Activated gamma-delta T cell treated with anti-CD3 and anti-CD28 coated beads, Interleukin-2, amount 50 U/mL, for 16 hours (primary cell): ENCODE data around the gene CABP4.
"Not testable (repeated sequence)": the region's sequence is repeated elsewhere in the genome, so short reads cannot be mapped to it uniquely, and the experiment has no call there.

Experiments
- DNase-seq: peaks from one replicate; pipeline ENCODE4 v3.0.0-alpha.2; 2020; ENCODE audit warnings: low read depth

CABP4 gene

DNA sequence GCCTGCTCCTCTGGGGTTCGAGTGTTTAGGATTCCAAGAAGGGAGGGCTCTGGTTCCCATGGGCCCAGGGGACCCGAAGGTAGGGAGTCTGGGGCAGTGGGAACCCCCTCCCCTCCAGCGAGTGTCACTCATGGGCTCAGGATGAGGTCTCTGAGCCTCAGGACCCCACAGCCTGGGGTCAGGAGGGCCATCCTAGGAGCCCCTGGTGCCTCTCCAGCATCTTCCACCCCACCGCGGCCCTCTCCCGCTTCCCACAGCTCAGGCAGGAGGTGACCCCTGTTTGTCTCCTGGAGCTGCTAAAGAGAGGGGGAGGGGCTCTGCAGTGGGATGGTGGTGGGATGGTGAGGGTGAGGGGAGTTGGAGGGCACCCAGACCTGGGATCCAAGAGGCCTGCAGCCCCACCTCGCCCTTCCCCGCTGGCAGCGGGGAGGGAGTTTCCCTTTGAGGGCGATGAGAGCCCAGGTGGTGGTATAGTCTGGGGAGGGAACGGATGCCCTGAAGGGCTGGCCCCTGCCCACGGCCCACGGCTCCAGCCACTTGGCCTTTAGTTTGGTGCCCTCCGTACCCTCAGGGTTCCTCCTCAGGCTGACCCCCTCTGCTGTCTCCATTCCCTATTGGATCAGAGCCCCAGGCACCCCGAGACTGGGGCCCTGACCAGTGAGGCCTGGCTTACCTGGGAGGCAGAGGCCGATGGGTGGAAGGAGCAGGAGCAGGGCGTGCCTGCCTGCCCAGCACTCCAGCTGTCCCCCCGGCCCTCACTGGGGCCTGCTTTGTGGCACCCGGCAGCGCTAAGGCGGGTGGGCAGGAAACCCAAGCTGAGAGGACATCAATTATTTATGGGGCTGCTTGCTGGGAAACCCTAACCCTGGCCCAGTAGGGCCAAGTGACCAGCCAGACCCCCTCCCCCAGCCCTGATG lies 1.1 kb upstream of the CABP4 start:
- no peak for DNase-seq

DNA sequence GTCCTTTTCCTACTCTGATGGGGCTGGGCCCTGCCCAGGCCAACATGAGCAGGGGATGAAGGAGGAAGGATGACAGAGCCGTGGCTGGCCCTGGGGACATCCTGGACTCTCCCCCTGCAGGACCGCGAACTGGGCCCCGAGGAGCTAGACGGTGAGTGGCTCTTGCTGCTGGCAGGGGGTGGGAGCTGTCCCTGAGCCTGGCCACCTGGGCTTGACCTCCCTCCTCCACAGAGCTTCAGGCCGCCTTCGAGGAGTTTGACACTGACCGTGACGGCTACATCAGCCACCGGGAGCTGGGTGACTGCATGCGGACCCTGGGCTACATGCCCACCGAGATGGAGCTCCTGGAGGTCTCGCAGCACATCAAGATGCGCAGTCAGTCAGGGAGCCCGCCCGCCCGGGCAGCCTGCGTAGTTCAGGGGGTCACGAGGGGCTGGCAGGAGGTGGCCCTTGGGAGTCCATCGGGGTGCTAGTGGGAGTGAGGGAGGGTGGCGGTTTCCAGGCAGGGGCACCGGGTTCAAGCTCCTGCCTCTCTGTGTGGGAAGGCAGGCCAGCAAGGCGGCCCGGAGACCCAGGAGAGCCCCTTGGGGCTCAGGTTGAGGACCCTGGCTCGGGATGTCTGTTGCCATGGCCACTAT lies 1.0 kb downstream of the CABP4 start:
- no peak for DNase-seq

DNA sequence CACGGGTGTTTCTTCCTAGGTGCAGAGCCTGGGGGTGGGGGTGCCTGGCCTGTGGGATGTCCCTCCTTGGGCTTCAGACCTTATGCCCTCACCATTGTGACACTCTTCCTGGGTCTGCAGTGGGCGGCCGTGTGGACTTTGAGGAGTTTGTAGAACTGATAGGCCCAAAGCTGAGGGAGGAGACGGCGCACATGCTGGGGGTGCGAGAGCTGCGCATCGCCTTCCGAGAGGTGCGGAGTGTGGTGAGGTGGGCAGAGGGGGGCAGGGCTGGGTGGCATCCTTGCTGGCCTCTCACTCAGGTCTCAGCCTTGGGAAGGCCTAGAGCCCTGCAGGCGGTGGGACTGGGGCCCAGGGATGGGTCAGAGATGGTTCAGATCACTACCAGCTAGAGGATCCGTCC lies 2.3 kb downstream of the CABP4 start:
- DNase-seq: no peak

DNA sequence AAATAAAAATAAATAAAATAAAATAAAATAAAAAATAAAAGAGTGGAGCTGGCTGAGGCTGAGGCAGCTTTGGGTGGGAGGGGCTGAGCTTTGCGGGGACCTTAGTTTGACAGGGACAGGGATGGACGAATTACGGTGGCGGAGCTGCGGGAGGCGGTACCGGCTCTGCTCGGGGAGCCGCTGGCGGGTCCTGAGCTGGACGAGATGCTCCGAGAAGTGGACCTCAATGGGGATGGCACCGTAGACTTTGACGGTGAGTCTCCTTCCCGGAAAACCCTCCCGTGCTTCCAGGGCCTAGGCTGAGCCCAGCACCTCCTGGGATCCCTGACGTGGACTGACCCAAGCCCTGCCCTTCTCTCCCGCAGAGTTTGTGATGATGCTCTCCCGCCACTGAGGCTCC lies 3.1 kb downstream of the CABP4 start:
- DNase-seq: no peak

DNA sequence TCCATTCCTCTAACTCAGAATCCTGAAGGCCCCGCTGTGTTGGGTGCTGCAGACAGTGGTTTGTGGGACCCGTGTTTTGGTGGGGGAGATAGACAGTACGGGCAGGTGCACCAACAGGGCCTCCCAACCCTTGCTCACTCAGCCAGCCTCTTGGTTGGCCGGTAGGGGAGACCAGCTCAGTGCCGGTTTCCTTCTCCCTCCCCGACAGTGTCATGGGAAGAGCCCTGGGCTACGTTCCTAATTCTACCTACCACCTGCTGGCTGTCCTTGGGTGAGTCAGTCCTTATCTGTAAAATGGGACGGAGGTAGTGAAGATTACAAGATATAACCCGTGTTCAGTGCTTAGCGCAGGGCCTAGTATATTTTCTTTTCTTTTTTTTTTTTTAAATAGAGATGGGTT lies 8.0 kb downstream of the CABP4 start:
- DNase-seq: no peak

DNA sequence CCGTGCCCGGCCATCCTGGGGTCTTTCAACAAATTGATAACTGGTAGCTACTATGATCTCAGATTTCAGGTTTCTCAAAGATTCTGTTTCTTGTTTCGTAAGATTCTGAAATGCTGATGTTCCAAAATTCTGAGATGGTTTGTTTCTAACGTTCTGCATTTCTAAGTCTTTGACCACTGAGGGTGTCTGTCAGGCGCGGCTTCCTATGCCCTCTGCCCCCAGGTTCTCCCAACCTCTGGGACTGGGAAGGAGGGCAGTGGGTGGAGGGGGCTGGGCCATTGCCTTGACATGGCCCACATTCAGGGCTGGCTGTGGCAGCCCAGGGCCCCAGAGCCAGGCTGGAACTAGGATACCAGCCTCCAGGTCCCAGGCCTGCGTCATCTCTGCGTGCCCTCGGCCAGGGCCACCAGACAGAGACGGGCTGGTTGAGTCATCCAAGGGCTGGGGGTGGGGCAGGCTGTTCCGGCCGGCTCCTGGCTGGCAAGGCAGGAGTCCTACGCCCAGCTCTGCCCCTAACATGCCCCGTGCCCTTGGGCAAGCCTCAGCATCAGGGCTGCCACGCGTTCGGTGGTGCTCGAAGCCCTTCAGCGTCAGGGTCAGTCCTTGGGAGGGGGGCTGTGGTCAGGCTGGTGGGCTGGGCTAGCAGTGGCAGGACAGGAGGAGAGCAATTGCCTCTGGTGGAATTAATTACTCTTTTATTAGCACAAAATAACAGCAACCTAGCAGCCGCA lies 8.7 kb downstream of the CABP4 start:
- DNase-seq: no peak

DNA sequence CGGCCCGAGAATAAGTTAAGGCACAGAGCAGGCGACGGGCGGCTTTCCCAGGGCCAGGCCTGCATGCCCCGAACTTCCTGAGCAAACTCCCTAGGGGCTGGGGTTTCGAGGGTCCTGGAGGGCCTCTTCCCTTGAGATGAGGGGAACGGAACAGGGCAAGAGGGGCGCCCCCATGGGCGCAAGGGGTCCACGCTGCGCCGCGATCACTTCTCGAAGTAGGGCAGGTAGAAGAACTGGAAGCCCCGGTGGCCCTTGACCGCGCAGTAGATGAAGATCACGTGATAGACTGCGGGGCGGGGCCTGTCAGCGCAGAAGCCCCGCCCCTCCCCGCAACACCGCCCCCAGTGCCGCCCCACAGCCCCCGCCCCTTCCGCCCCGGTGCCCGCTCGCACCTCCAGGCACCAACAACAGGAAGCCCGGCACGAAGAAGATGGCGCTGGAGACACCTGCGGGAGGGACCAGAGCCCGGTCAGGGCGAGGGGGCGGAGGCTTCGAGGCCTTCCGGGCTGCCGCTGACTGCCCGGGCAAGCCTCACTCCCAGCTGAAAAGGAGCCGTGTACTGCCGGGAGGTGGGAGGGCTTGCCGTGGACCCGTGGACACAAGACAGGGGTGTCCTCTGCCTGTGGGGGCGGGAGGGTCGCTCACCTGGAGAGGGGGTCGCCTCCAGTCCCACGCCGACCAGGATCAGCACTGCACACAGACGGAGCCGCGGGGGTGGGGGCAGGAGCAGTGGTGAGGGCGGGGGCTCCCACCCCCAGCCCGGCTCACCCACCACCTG lies 9.4 kb downstream of the CABP4 start:
- DNase-seq: peak; percentile 90

DNA sequence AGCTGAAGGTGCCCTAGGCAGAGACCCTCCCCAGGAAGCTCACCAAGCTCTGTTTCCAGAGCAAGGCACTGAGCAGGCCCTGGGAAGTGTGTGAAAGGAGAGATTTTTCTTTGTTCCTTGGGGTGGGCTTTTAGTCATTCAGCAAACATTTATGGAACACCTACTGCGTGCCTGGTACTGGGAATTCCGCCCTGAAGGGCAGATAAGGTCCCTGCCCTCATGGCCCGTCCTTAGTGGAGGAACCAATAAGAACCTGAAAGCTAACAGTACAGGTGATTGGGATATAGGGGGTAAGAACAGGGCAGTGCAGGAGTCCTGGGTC lies 10.0 kb downstream of the CABP4 start:
- DNase-seq: no peak

DNA sequence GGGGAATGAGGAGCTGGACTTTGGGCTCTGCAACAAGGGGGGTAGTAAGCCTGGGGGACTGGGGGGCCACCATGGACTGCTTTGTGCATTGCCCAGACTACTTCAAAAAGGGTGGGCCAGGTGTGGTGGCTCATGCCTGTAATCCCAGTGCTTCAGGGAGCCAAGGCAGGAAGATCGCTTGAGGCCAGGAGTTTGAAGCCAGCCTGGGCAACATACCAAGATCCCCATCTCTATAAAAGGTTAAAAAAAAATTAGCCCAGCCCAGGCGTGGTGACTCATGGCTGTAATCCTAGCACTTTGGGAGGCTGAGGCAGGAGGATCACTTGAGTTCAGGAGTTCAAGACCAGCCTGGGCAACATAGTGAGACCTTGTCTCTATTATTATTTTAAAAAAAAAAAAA lies 10.4 kb downstream of the CABP4 start:
- DNase-seq: not testable (repeated sequence)

DNA sequence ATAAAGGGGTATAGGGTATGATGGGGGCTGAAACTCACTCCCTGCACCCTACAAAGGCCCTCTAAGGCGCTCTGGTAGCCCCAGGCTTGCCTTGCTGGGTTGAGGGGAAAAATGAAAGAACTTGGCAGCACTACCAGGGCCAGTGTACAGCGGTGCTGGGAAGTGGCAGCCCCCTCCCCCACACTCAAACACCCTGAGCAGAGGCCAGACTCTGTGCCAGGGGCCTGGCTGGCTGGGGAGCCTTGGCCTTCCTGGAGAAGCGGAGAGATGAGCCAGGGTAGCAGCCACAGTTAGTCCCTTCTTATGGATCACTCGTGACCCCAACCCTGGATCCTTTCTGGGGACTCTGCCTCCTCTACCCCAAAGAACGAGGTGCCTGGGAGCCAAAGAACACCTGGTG lies 11.2 kb downstream of the CABP4 start:
- DNase-seq: no peak

DNA sequence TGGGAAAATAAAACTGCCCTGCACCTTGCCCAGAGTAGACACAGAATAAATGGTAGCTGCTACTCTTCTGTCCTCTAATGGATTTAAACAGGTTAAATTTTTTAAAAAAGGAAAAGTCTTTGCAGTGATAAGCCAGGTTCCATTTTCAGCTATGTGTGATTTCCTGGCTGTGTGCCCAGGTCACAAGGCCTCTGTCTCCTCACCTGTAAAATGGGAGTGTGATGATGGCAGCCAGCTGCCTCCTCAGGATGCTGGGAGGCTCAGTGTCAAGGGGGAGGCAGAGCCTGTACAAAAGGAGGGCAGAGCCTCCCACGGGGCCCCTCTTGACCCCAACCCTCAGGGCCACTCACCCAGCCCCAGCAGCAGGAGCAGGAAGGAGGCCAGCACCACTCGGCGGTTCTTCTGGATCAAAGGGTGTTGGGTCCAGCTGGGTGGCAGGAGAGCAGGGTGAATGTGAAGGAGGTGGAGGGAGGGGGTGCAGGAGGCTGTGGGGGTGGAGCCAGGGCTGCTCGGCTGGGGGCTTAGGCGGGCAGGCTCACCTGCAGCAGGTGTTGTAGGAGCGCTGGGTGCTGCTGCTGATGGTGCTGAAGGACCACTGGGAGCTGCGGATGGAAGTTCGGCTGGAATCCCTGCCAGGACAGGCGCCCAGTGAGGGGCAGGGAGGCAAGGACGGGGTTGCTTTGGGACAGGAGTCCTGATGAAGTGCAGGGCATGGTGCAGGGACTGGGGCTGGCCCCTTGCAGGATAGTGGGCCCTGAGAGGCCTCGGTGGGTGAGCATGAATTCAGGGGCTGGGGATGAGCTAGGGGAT lies 12.0 kb downstream of the CABP4 start:
- DNase-seq: no peak

DNA sequence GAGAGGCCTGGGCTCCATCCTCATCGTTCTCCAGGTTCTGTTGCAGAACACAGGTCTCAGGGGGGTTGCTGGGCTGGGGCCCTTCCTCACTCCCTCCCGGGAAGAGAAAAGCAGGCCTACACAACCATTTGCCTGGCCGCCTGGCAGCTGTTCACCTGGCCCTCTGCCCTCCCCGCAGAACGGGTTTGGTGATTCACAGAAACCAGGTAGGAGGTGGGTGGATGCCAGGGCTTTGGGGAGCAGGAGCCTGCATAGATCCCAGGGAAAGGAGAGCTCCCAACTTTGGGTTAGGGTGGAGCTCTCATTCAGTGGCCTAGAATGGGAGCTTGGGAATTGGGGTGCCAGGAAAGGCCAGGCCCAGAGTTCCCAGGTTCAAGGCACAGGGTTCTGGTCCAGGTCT lies 12.9 kb downstream of the CABP4 start:
- no peak for DNase-seq

DNA sequence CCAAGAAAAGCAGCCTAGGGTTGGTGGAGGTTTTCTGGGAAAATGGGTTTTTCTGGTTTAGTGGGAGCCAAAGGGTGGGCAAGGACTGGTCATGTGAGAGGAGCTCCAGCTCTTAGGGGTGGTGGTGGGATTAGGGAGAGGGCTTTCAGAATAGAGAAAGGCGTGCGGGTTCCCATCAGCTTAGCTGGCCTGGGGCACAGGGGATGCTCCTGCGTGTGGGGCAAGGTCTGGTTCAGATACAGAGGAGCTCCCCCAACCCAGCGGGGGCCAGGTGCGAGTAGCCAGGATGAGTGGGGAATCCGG lies 13.3 kb downstream of the CABP4 start:
- no peak for DNase-seq

DNA sequence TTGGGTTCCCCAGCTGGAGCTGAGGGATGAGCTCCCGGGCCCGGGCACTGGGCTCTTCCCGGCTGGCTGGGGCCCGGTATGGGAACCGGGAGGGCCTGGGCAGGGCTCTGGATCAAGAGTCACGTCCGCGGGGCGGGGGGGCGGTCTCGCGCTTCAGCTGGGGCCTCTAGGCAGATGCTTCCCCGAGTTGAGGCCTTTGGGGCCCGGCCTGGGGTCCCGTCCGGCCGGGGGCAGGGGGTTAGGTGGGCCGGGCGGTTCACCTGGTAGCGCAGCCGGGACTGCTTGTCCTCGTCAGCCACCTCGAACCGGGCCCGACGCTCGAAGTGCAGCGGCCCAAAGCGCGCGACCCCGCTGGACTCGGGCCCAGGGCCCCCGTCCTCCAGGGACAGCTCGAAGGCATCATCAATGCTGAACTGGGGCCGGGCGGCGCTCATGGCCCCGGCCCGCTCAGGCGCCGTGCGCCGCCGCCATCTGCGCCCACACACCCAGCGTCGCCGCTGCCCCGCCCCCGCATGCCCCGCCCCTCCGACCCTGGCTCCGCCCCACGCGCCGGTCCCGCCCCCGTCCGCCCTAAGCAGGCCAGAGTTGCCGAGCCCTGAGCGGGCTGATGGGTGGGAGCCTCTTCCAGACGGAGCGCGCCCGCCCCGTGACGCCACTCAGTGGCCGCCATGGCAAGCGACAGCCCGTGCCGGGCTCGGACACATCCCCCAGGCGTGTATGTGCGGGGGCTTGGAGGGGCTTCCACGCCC lies 13.8 kb downstream of the CABP4 start, which contains the start of gene TMEM134:
TMEM134 (minus strand) TSS at position 493 of the 749 bp plus-strand sequence; CDS start at position 434, 59 bp downstream.
- DNase-seq: peak; percentile 90

DNA sequence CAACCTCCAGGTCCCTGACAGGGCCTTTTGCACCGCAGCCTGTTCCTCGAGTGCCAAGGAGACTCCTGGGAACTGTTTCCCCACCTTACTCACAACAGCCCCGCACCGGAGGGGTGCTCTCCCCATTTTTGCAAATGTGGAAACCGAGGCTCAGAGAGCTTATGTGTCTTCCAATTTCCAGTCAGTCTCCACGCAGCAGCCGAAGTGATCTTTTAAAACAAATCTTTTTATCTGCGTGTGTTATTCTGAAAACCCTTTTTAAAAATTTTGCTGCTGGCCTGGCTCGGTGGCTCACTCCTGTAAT lies 14.3 kb downstream of the CABP4 start:
- DNase-seq: no peak

DNA sequence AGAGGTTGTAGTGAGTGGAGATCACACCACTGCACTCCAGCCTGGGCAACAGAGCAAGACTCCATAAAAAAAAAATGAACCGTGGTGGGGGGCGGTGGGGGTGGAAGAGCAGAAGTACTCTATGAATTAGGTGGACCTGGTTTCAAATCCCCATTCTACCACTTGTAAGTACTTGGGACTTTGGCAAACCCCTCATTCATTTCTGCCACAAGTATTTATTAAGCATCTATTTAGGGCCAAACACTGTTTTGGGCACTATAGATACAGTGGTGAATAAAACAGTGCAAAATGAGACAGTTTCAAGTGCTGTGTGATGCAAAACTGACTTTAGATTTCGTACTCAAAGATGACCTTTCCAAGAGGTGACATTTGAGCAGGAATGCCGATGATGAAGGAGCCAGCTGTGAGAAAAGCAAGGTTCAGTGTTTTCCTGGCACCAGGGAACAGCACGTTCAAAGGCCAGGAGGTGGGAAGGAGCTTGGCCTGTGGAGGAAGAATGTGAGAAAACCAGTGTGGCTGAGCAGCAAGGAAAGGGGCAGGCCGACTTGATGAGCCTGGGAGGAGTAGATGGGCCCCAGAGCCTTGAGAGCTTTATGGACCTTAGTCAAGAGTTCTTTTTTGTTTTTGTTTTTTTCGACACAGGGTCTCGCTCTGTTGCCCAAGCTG lies 15.3 kb downstream of the CABP4 start:
- no peak for DNase-seq

DNA sequence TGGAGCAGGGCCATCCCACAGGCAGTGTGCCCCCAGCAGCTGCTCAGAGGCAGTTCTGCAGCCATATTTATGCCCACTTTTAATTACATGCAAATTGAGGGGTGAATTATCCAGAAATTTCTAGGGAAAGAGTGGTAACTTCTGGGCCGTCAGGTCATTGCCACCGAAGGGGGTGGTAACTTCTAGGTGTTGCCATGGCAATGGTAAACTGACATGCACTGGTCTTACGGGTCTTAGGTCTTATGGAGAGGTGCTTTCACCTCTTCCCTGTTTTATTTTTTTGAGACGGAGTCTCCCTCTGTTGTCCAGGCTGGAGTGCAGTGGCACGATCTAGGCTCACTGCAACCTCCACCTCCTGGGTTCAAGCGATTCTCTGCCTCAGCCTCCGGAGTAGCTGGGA lies 17.7 kb downstream of the CABP4 start:
- DNase-seq: no peak

DNA sequence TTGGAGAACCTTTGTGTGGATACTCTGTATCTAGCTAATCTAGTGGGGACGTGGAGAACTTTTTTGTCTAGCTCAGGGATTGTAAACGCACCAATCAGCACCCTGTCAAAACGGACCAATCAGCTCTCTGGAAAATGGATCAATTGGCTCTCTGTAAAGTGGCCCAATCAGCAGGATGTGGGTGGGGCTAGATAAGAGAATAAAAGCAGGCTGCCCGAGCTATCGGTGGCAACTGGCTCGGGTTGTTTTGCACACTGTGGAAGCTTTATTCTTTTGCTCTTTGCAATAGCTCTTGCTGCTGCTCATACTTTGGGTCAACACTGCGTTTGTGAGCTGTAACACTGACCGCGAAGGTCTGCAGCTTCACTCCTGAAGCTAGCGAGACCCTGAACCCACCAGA lies 21.5 kb downstream of the CABP4 start:
- DNase-seq: not testable (repeated sequence)

DNA sequence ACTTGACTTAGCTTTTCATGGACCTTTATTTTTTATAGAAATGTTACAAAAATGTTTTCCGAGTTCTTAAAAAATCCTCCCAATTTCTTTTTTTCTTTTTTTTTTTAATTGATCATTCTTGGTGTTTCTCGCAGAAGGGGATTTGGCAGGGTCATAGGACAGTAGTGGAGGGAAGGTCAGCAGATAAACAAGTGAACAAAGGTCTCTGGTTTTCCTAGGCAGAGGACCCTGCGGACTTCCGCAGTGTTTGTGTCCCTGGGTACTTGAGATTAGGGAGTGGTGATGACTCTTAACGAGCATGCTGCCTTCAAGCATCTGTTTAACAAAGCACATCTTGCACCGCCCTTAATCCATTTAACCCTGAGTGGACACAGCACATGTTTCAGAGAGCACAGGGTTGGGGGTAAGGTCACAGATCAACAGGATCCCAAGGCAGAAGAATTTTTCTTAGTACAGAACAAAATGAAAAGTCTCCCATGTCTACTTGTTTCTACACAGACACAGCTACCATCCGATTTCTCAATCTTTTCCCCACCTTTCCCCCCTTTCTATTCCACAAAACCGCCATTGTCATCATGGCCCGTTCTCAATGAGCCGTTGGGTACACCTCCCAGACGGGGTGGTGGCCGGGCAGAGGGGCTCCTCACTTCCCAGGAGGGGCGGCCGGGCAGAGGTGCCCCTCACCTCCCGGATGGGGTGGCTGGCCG lies 22.3 kb downstream of the CABP4 start:
- not testable (repeated sequence) for DNase-seq
